Measurements from ENCODE around the gene NUFIP1.

Gene NUFIP1

GRCh38 chr13:44938854-44939253 is 50.4 kb downstream of the NUFIP1 start:
- no peak overlapping the region for H3K27ac ChIP-seq
- TF ChIP-seq, protein P1, sequence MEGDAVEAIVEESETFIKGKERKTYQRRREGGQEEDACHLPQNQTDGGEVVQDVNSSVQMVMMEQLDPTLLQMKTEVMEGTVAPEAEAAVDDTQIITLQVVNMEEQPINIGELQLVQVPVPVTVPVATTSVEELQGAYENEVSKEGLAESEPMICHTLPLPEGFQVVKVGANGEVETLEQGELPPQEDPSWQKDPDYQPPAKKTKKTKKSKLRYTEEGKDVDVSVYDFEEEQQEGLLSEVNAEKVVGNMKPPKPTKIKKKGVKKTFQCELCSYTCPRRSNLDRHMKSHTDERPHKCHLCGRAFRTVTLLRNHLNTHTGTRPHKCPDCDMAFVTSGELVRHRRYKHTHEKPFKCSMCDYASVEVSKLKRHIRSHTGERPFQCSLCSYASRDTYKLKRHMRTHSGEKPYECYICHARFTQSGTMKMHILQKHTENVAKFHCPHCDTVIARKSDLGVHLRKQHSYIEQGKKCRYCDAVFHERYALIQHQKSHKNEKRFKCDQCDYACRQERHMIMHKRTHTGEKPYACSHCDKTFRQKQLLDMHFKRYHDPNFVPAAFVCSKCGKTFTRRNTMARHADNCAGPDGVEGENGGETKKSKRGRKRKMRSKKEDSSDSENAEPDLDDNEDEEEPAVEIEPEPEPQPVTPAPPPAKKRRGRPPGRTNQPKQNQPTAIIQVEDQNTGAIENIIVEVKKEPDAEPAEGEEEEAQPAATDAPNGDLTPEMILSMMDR (conservative IDR thresholded peaks at IDR 0.05), result no peak

- TF ChIP-seq, protein P1 (conservative IDR thresholded peaks at IDR 0.05), result no peak
- H3K27ac ChIP-seq, result no peak overlapping the region
These were observed 53.0 kb downstream of the NUFIP1 start for GRCh38 chr13:44936246-44936645.

- no peak overlapping the region for H3K27ac ChIP-seq
- TF ChIP-seq, protein P1 (conservative IDR thresholded peaks at IDR 0.05), result no peak
These were observed 54.5 kb downstream of the NUFIP1 start for GRCh38 chr13:44934724-44935123.

DNA sequence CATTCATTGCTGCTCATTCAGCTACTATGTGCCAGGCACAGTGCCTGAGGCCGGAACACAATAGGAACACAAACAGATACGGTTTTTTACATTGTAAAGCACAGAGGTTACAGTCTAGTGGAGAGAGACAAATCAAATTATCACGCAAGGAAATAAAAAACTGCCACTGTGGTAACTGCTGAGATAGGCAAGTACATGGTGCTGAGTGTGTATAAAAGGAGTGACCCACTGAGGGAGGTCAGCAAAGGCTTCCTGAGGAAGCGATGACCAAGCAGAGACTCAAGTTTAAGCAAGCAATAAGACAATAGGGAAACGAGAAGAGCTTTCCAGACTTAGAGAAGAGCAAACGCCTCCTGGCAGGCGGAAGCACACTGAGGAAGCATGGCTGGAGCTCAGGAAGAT is 56.4 kb downstream of the NUFIP1 start:
- H3K27ac ChIP-seq, result peak overlapping the region; percentile 44

GRCh38 chr13:44932171-44932849 is 57.0 kb downstream of the NUFIP1 start:
- TF ChIP-seq, protein P1 (conservative IDR thresholded peaks at IDR 0.05), result no peak
- H3K27ac ChIP-seq, result peak overlapping the region; percentile 44

More for the DNA sequence above, 56.4 kb downstream of the NUFIP1 start:
- TF ChIP-seq, protein P1 (conservative IDR thresholded peaks at IDR 0.05), result no peak

DNA sequence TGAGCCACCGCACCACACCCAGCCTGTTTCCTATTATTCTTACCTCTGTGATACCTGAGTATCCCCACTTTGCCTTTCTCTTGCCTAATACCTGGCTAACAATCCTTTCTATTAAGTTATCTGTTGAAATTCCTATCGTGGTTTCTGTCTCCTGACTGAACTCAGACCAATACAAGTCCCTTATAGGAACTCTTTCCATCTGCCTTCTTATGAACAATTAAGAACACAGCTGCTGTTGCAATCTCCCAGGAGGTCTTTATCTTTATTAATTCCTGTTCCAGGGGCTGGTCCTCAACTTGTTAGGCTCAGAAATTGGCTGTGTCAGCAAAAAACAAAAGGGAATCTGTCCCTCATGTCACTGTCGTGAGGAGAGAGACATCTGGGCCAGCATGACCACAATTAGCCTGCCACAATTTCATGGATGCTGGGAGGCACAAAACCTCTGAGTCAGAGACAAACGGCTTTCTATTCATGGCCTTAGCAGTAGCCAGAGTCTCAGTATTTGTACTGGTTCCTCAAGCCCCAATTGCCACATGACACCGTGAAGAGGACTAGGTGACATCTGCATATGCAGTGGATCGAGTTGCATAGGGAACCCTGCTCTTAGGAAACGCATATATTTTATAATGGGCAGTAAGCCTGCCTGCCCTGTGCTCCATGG is 58.2 kb downstream of the NUFIP1 start:
- no peak overlapping the region for H3K27ac ChIP-seq
- TF ChIP-seq, protein P1 (conservative IDR thresholded peaks at IDR 0.05), result no peak

DNA sequence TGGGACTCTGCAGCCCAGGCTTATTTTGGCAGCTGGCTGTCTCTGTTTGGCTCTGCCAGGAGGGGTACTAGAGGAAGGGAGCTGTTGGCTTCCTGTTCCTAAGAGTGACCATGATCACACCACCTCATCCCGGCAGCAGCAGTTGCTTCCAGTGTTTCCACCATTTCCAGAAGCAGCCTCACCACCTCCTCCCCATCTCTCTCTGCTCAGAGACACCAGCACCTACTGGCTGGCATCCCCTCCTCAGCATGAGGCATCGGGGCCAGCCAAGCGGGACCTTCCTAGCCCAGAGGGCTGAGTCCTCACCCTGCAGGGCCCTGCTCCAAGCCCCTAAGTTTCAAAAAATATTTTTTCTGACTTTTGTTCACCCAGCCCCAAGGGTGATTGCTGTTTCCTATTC is 59.0 kb downstream of the NUFIP1 start:
- no peak overlapping the region for H3K27ac ChIP-seq
- TF ChIP-seq, protein P1 (conservative IDR thresholded peaks at IDR 0.05), result no peak
